ENCODE measurements around the gene TRIM68.

TRIM68 gene

DNA sequence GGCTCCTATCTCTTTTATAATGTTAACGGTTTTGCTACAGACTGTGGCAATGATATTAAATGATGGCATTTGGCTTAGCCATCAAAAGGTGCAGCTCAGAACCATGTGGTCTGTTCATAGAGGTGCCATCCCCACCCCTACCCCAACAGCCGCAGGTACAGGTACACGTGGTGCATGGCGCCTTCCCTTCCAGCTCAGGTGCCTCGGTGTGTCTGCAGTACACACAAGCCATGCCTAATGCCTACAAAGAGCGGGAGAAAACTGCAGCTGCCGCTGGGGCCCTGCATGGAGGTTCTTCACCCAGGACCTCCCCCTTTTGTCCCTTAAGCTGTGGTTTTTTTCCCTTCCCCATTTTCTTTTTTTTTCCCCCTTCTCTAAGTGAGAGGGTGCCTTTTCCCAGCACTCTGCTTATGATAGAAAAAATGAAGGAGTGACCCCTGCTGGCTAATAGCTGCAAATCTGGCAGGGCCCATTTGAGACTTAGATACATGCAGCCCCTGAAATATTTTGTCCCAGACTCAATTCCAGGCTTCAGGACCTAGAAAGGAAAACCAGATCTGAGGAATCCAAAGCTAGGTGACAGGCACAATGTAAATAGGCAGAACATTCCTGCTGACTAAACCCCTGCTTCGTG lies 56.6 kb downstream of the TRIM68 start:
- Histone ChIP-seq H3K9me3 (ENCODE audit: control insufficient read depth in 1 of 2, low read length in 2 of 2) (peaks cover 0 to 7% of the 10 kb centered on the region in 2 donors), H3K4me1 (ENCODE audit: control insufficient read depth in 1 of 2, insufficient read depth in 2 of 2, low read length in 2 of 2) (no peaks in the 10 kb centered on the region), H3K27me3 (ENCODE audit: low read depth, low read length) (no peaks in the 10 kb centered on the region), H3K4me3 (ENCODE audit: low read depth in 1 of 2, low read length in 2 of 2) (no peak overlapping the region), H3K36me3 (ENCODE audit: control insufficient read depth in 1 of 2, insufficient read depth in 2 of 2, low read length in 2 of 2) (no peaks in the 10 kb centered on the region), H3K27ac (ENCODE audit: low read length) (no peak overlapping the region)

Data from muscle layer of duodenum (tissue), 2 donors.